ENCODE data around the gene DNAH10. TPM values are rescaled to one million over a fixed set of nuclear protein-coding genes. Genes with fewer than 3 reads are reported as not detected.

The DNAH10 gene
- total RNA-seq, 2 experiments from 2014 or later, result 0.11 to 0.19 TPM

DNA sequence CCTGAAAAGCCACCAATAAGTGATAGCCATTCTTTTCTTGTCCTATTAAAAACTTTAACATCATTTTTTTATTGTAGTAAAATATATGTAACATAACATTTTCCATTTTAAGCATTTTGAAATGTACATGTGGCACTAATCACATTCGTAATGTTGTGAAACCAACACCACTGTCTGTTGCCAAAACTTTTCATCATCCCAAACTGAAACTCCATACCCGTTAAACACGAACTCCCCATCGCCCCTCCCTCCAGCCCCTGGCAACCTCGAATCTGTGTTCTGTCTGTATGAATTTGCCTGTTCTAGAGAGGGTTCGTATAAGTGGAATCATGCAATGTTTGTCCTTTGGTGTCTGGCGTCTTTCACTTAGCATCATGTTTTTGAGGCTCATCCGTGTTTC, 134.7 kb downstream of the DNAH10 start:
- Histone ChIP-seq H3K36me3 (ENCODE audit: insufficient read depth, low read length) (no peaks in the 10 kb centered on the region), H4K20me1 (ENCODE audit: insufficient read depth, low read length) (no peaks in the 10 kb centered on the region), H3K4me2 (ENCODE audit: low read length) (no peak overlapping the region), H3K9me3 (ENCODE audit: low read length) (no peaks in the 10 kb centered on the region), H3K9me2 (ENCODE audit: insufficient read depth, low read length) (no peaks in the 10 kb centered on the region), H2AFZ (ENCODE audit: low read length) (no peak overlapping the region), H3K4me1 (ENCODE audit: insufficient read depth, low read length, poor library complexity, severe bottlenecking) (no peaks in the 10 kb centered on the region), H3K4me3 (ENCODE audit: low read depth, low read length, poor library complexity, severe bottlenecking) (no peak overlapping the region), H3K79me2 (ENCODE audit: insufficient read depth, low read depth, low read length) (no peaks in the 10 kb centered on the region), H3K27ac (ENCODE audit: low read depth, low read length, poor library complexity, severe bottlenecking) (no peak overlapping the region)
- BruUV-seq (replicated peaks), result no TSS peak
- no peak for TF ChIP-seq EZH2phosphoT487 (IDR thresholded peaks at IDR 0.05; ENCODE audit: borderline replicate concordance, low read depth, low read length)
- TF ChIP-seq CTCF (conservative IDR thresholded peaks at IDR 0.05; ENCODE audit: low read length), result no peak
- POLR2A ChIA-PET, result no interaction called here
- CTCF ChIA-PET (ENCODE audit: unreplicated experiment), result no interaction called here
- intact Hi-C loops (cut with micrococcal nuclease; ENCODE audit: unreplicated experiment), result no loop called here
- DNase-seq (ENCODE audit: low spot score), result no peak

DNA sequence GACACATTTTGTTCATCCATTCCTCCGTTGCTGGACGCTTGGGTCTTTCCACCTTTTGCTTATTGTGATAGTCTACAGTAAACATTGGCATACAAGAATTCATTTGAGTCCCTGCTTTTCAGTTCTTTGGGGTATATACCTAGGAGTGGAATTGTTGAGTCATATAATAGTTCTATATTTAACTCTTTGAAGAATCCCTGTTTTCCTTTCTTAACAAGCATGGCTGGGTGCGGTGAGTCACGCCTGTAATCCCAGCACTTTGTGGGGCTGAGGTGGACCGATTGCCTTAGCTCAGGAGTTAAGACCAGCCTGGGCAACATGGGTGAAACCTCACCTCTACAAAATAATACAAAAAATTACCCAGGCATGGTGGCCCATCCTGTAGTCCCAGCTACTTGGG, 135.1 kb downstream of the DNAH10 start:
- Histone ChIP-seq H3K27ac (ENCODE audit: low read depth, low read length, poor library complexity, severe bottlenecking) (no peak overlapping the region), H3K4me1 (ENCODE audit: insufficient read depth, low read length, poor library complexity, severe bottlenecking) (no peaks in the 10 kb centered on the region), H3K79me2 (ENCODE audit: insufficient read depth, low read depth, low read length) (no peaks in the 10 kb centered on the region), H3K4me2 (ENCODE audit: low read length) (no peak overlapping the region), H3K9me2 (ENCODE audit: insufficient read depth, low read length) (no peaks in the 10 kb centered on the region), H2AFZ (ENCODE audit: low read length) (no peak overlapping the region), H3K4me3 (ENCODE audit: low read depth, low read length, poor library complexity, severe bottlenecking) (no peak overlapping the region), H3K36me3 (ENCODE audit: insufficient read depth, low read length) (no peaks in the 10 kb centered on the region), H3K9me3 (ENCODE audit: low read length) (no peaks in the 10 kb centered on the region), H4K20me1 (ENCODE audit: insufficient read depth, low read length) (no peaks in the 10 kb centered on the region)
- TF ChIP-seq EZH2phosphoT487 (IDR thresholded peaks at IDR 0.05; ENCODE audit: borderline replicate concordance, low read depth, low read length) (no peak), CTCF (conservative IDR thresholded peaks at IDR 0.05; ENCODE audit: low read length) (no peak)
- DNase-seq (ENCODE audit: low spot score), result no peak
- intact Hi-C loops (cut with micrococcal nuclease; ENCODE audit: unreplicated experiment), result no loop called here
- BruUV-seq (replicated peaks), result no TSS peak
- ChIA-PET CTCF (ENCODE audit: unreplicated experiment) (no interaction called here), POLR2A (no interaction called here)

DNA sequence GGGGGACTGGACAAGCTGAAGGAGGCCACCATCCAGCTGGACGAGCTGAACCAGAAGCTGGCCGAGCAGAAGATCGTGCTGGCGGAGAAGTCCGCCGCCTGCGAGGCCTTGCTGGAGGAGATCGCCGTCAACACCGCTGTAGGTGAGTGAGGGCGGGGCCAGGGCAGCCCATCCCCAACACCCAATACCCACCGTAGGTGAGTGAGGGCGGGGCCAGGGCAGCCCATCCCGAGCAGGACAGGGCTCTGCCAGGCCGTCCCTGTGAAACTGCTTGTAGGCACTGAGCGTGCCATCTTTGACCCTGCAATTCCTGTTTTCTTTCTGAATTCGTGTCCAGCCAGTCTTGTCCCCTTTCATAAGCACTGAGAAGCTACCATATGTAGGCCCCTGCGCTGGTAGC, 136.6 kb downstream of the DNAH10 start:
- Histone ChIP-seq H3K27ac (ENCODE audit: low read depth, low read length, poor library complexity, severe bottlenecking) (no peak overlapping the region), H3K79me2 (ENCODE audit: insufficient read depth, low read depth, low read length) (no peaks in the 10 kb centered on the region), H3K9me2 (ENCODE audit: insufficient read depth, low read length) (no peaks in the 10 kb centered on the region), H3K4me3 (ENCODE audit: low read depth, low read length, poor library complexity, severe bottlenecking) (no peak overlapping the region), H3K36me3 (ENCODE audit: insufficient read depth, low read length) (no peaks in the 10 kb centered on the region), H4K20me1 (ENCODE audit: insufficient read depth, low read length) (no peaks in the 10 kb centered on the region), H3K9me3 (ENCODE audit: low read length) (no peaks in the 10 kb centered on the region), H3K4me1 (ENCODE audit: insufficient read depth, low read length, poor library complexity, severe bottlenecking) (no peaks in the 10 kb centered on the region), H3K4me2 (ENCODE audit: low read length) (no peak overlapping the region), H2AFZ (ENCODE audit: low read length) (no peak overlapping the region)
- BruUV-seq (replicated peaks), result no TSS peak
- TF ChIP-seq CTCF (conservative IDR thresholded peaks at IDR 0.05; ENCODE audit: low read length) (no peak), EZH2phosphoT487 (IDR thresholded peaks at IDR 0.05; ENCODE audit: borderline replicate concordance, low read depth, low read length) (no peak)
- intact Hi-C loops (cut with micrococcal nuclease; ENCODE audit: unreplicated experiment), result no loop called here
- POLR2A ChIA-PET, result no interaction called here
- DNase-seq (ENCODE audit: low spot score), result no peak
- CTCF ChIA-PET (ENCODE audit: unreplicated experiment), result interaction anchor here (0.6 kb wide), 1 partner anchor 79 kb away, joined by 3 read pairs; no protein-coding TSS in a partner anchor
